HepG2 (cell line): ENCODE results near the gene TLR5. TPM values are rescaled to one million over a fixed set of nuclear protein-coding genes. Genes with fewer than 3 reads are reported as not detected.

Source experiments
- BATF2 ChIP-seq: sonication (generic); formaldehyde crosslinking; IDR thresholded peaks from 2 replicates; pipeline ENCODE4 v1.8.0; 2022; ENCODE audit warnings: mild to moderate bottlenecking, missing genetic modification reagents, moderate library complexity
- BHLHE40 ChIP-seq: IDR thresholded peaks from 2 replicates; pipeline ENCODE4 v1.6.1; 2011; ENCODE audit warnings: low read length, improper control_type of control experiment
- CHD4 ChIP-seq: fragments of 200-600 bp; sonication (generic); IDR thresholded peaks from 2 replicates; pipeline ENCODE4 v1.7.0; 2017; ENCODE audit warnings: mild to moderate bottlenecking, low read length, borderline replicate concordance
- CREM ChIP-seq, 2 experiments: sonication (generic) in 1 of 2; formaldehyde crosslinking in 1 of 2; IDR thresholded peaks; 2 replicates each; pipeline versions ENCODE4 v1.4.0 to v1.6.1; 2016 to 2020; ENCODE audit warnings: antibody characterized with exemption in 1 of 2, mild to moderate bottlenecking in 1 of 2, missing genetic modification reagents in 1 of 2
- DZIP1 ChIP-seq: sonication (generic); formaldehyde crosslinking; IDR thresholded peaks from 2 replicates; pipeline ENCODE4 v1.5.0; 2020; ENCODE audit warnings: mild to moderate bottlenecking, missing genetic modification reagents
- HIC2 ChIP-seq: sonication (generic); formaldehyde crosslinking; IDR thresholded peaks from 2 replicates; pipeline ENCODE4 v1.9.0; 2022; ENCODE audit warnings: low read depth, missing genetic modification reagents
- HNRNPLL ChIP-seq: fragments of 200-400 bp; formaldehyde crosslinking; IDR thresholded peaks from 2 replicates; pipeline ENCODE4 v1.6.1; 2017; ENCODE audit warnings: mild to moderate bottlenecking, low read depth, low read length; ENCODE audit not compliant: poor library complexity, severe bottlenecking
- HOXD1 ChIP-seq: sonication (generic); formaldehyde crosslinking; IDR thresholded peaks from 2 replicates; pipeline ENCODE4 v1.5.0; 2020; ENCODE audit warnings: missing genetic modification reagents
- IKZF1 ChIP-seq: fragments of 450-650 bp; IDR thresholded peaks from 2 replicates; pipeline ENCODE4 v1.7.1; 2016
- ISX ChIP-seq: sonication (generic); formaldehyde crosslinking; conservative IDR thresholded peaks from 2 replicates; pipeline ENCODE4 v1.5.0; 2020; ENCODE audit warnings: missing genetic modification reagents
- MTF2 ChIP-seq: sonication (generic); formaldehyde crosslinking; IDR thresholded peaks from 2 replicates; pipeline ENCODE4 v1.5.0; 2020; ENCODE audit warnings: missing genetic modification reagents, borderline replicate concordance
- MYC ChIP-seq: sonication (generic); formaldehyde crosslinking; IDR thresholded peaks from 2 replicates; pipeline ENCODE4 v1.9.0; 2021; ENCODE audit warnings: missing genetic modification reagents, borderline replicate concordance
- NFKB2 ChIP-seq: sonication (generic); formaldehyde crosslinking; IDR thresholded peaks from 2 replicates; pipeline ENCODE4 v1.4.0; 2020; ENCODE audit warnings: missing genetic modification reagents, borderline replicate concordance
- POGZ ChIP-seq: sonication (generic); formaldehyde crosslinking; IDR thresholded peaks from 2 replicates; pipeline ENCODE4 v1.4.0; 2020; ENCODE audit warnings: mild to moderate bottlenecking, missing genetic modification reagents
- RFXANK ChIP-seq: IDR thresholded peaks from 2 replicates; pipeline ENCODE4 v1.6.1; 2016
- SCMH1 ChIP-seq: sonication (generic); formaldehyde crosslinking; IDR thresholded peaks from 2 replicates; pipeline ENCODE4 v1.9.0; 2021; ENCODE audit warnings: missing genetic modification reagents, mild to moderate bottlenecking, borderline replicate concordance
- SNAI1 ChIP-seq: sonication (generic); formaldehyde crosslinking; IDR thresholded peaks from 2 replicates; pipeline ENCODE4 v1.5.0; 2020; ENCODE audit warnings: mild to moderate bottlenecking, missing genetic modification reagents, borderline replicate concordance
- ZBTB7B ChIP-seq: sonication (generic); formaldehyde crosslinking; IDR thresholded peaks from 2 replicates; pipeline ENCODE4 v1.4.0; 2020; ENCODE audit warnings: missing genetic modification reagents
- ZFP37 ChIP-seq: sonication (generic); formaldehyde crosslinking; IDR thresholded peaks from 2 replicates; pipeline ENCODE4 v1.4.0; 2020; ENCODE audit warnings: missing genetic modification reagents, borderline replicate concordance
- ZNF160 ChIP-seq: sonication (generic); formaldehyde crosslinking; IDR thresholded peaks from 2 replicates; pipeline ENCODE4 v1.8.0; 2022; ENCODE audit warnings: mild to moderate bottlenecking, inconsistent platforms, missing genetic modification reagents
- ZNF460 ChIP-seq: sonication (generic); formaldehyde crosslinking; IDR thresholded peaks from 2 replicates; pipeline ENCODE4 v1.5.1; 2020; ENCODE audit warnings: missing genetic modification reagents, mild to moderate bottlenecking, borderline replicate concordance
- ZNF703 ChIP-seq: sonication (generic); formaldehyde crosslinking; IDR thresholded peaks from 2 replicates; pipeline ENCODE4 v1.5.1; 2020; ENCODE audit warnings: missing genetic modification reagents, mild to moderate bottlenecking, moderate library complexity, borderline replicate concordance
- ZNF713 ChIP-seq: sonication (generic); formaldehyde crosslinking; IDR thresholded peaks from 2 replicates; pipeline ENCODE4 v1.4.0; 2020; ENCODE audit warnings: mild to moderate bottlenecking, missing genetic modification reagents
- ZNF749 ChIP-seq: sonication (generic); formaldehyde crosslinking; IDR thresholded peaks from 2 replicates; pipeline ENCODE4 v1.8.0; 2022; ENCODE audit warnings: mild to moderate bottlenecking, missing genetic modification reagents, moderate library complexity, borderline replicate concordance
- ZNF761 ChIP-seq: sonication (generic); formaldehyde crosslinking; conservative IDR thresholded peaks from 2 replicates; pipeline ENCODE4 v1.4.0; 2020; ENCODE audit warnings: mild to moderate bottlenecking, missing genetic modification reagents
- polyA plus RNA-seq, 8 experiments: library from polyadenylated mRNA; depleted of rRNA in 3 of 8; stranded (reverse) in 7 of 8; unstranded in 1 of 8; fragments of >200 nt; fragmentation: Illumina TruSeq in 4 of 8; extraction: Trizol in 4 of 8; gene quantifications; 2 replicates each; pipeline versions ENCODE4 v1.2.1 to v1.2.3, GENCODE V29; 2011 to 2016; ENCODE audit warnings: low read depth in 4 of 8, missing spikeins in 1 of 8, mixed read lengths in 1 of 8; ENCODE audit not compliant: insufficient read depth in 1 of 8
- total RNA-seq, 5 experiments: library from RNA; depleted of rRNA; stranded (reverse); fragments of >200 nt; fragmentation: Illumina TruSeq; extraction: Trizol; gene quantifications; 2 replicates each; pipeline ENCODE4 v1.2.3, GENCODE V29; 2016; ENCODE audit warnings: low read depth in 1 of 5

Gene TLR5
- total and polyA plus RNA-seq, 2 of the 13 experiments (the other 11 are each of a cell fraction or from before 2014, with no cell fraction given) = not detected

GRCh38 chr1:223109581-223110026 is 33.4 kb downstream of the TLR5 start (continued):
- TF ChIP-seq HIC2 (CRISPR knock-in tag) = no peak
- no peak for TF ChIP-seq ISX (CRISPR knock-in tag)
- TF ChIP-seq ZNF749 (CRISPR knock-in tag) = no peak
- no peak for TF ChIP-seq SNAI1 (CRISPR knock-in tag)
- no peak for TF ChIP-seq MTF2
- no peak; the same call in 1 of the 2 replicates for TF ChIP-seq ZNF460 (CRISPR knock-in tag)
- no peak for TF ChIP-seq SCMH1
- TF ChIP-seq ZBTB7B (CRISPR knock-in tag) = no peak
- TF ChIP-seq ZNF160 (CRISPR knock-in tag) = no peak
- TF ChIP-seq RFXANK = no peak
- no peak; the same call in 1 of the 2 replicates for TF ChIP-seq POGZ (CRISPR knock-in tag)
- no peak for TF ChIP-seq MYC (CRISPR knock-in tag)
- no peak for TF ChIP-seq HOXD1 (CRISPR knock-in tag)
- no peak for TF ChIP-seq HNRNPLL
- TF ChIP-seq ZNF703 = no peak
- no peak for TF ChIP-seq ZFP37 (CRISPR knock-in tag)
- TF ChIP-seq DZIP1 (CRISPR knock-in tag) = no peak
- TF ChIP-seq BHLHE40 = peak; percentile 29; the same call in 1 of the 2 replicates
- TF ChIP-seq BATF2 (CRISPR knock-in tag) = no peak
- TF ChIP-seq IKZF1 = no peak
- TF ChIP-seq CREM (IDR thresholded peaks at IDR 0.05) = 0 out of 2 replicates have a peak, but pooled peaks have one; percentile 17
- no peak for TF ChIP-seq CREM (CRISPR knock-in tag; IDR thresholded peaks at IDR 0.05)
- TF ChIP-seq CHD4 = no peak
- no peak for TF ChIP-seq ZNF713 (CRISPR knock-in tag)
- no peak for TF ChIP-seq ZNF761 (CRISPR knock-in tag)
- TF ChIP-seq NFKB2 (CRISPR knock-in tag) = no peak
